ENCODE data around the gene STARD5.

DNA sequence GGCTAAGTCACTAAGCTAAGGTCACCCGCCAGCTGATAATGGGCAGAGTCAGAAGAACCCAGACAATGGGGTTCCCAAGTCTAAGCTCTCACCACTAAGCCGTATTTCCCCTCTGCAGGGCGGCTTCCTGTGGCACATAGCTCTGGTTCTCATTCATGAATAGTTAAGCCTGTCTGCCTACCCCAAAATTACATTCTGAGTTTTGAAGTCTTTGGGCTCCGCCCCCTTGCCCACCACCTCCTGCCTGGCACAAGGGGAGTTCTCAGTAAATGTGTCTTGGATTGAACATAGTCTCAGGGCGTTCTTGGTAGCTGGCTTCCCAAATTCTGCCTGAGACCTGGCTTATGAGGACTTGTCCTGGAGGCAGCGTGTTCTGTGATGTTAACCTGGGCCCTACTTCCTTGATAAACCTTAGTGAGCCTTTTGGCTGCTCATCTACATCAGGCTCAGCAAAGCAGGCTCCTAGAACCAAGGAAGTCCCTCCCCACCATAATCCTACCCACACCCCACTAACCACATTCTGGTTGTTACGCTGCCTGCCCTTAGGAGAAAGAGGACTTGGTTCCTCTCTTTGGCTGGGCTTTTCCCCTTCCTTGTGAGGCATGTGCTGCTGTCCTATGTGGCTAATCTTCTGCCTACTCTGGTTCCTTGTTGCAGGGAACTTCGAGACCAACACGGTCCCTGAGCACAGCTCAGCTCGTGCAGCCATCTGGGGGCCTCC, 54.9 kb downstream of the STARD5 start:
- TF ChIP-seq SP1 (IDR thresholded peaks at IDR 0.05) (no peak), EGR1 (IDR thresholded peaks at IDR 0.05; ENCODE audit: low read depth in 2 of 2) (no peak), REST (IDR thresholded peaks at IDR 0.05) (no peak)
- TF ChIP-seq, protein P1, sequence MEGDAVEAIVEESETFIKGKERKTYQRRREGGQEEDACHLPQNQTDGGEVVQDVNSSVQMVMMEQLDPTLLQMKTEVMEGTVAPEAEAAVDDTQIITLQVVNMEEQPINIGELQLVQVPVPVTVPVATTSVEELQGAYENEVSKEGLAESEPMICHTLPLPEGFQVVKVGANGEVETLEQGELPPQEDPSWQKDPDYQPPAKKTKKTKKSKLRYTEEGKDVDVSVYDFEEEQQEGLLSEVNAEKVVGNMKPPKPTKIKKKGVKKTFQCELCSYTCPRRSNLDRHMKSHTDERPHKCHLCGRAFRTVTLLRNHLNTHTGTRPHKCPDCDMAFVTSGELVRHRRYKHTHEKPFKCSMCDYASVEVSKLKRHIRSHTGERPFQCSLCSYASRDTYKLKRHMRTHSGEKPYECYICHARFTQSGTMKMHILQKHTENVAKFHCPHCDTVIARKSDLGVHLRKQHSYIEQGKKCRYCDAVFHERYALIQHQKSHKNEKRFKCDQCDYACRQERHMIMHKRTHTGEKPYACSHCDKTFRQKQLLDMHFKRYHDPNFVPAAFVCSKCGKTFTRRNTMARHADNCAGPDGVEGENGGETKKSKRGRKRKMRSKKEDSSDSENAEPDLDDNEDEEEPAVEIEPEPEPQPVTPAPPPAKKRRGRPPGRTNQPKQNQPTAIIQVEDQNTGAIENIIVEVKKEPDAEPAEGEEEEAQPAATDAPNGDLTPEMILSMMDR (IDR thresholded peaks at IDR 0.05; ENCODE audit: low read depth, low read length, missing input control): no peak
